SK-N-SH treated with all-trans-retinoic acid at 6 μM for 48 hours (cell line): ENCODE data around the gene SYNDIG1.

ENCODE experiments used
- ATAC-seq: fragments of 200-7000 bp; cut with Tn5 transposase; 3 replicates; pipeline ENCODE4 v1.9.1; 2020; ENCODE audit warnings: mild to moderate bottlenecking, moderate library complexity
- ARNTL ChIP-seq: fragments of 450-650 bp; formaldehyde crosslinking; IDR thresholded peaks from 2 replicates; pipeline ENCODE4 v1.5.0; 2020; ENCODE audit warnings: low read depth, mild to moderate bottlenecking, moderate library complexity, borderline replicate concordance
- BACH2 ChIP-seq: fragments of 250-450 bp; sonication (Bioruptor Pico); IDR thresholded peaks from 2 replicates; pipeline ENCODE4 v1.9.0; 2021; ENCODE audit warnings: mild to moderate bottlenecking, borderline replicate concordance
- CSDC2 ChIP-seq: fragments of 250-450 bp; sonication (Bioruptor Pico); IDR thresholded peaks from 2 replicates; pipeline ENCODE4 v1.5.0; 2020; ENCODE audit warnings: mild to moderate bottlenecking, moderate library complexity
- ESRRG ChIP-seq: fragments of 250-450 bp; sonication (Bioruptor Pico); IDR thresholded peaks from 2 replicates; pipeline ENCODE4 v1.6.1; 2021; ENCODE audit warnings: mild to moderate bottlenecking
- GLIS3 ChIP-seq: fragments of 250-450 bp; sonication (Bioruptor Pico); IDR thresholded peaks from 2 replicates; pipeline ENCODE4 v1.5.0; 2020; ENCODE audit warnings: mild to moderate bottlenecking, moderate library complexity
- ISL1 ChIP-seq: fragments of 250-450 bp; sonication (Bioruptor Pico); IDR thresholded peaks from 2 replicates; pipeline ENCODE4 v2.1.2; 2022; ENCODE audit warnings: mild to moderate bottlenecking, moderate library complexity
- POU6F1 ChIP-seq: fragments of 250-450 bp; sonication (Bioruptor Pico); IDR thresholded peaks from 2 replicates; pipeline ENCODE4 v1.8.0; 2021; ENCODE audit warnings: low read depth, mild to moderate bottlenecking, moderate library complexity, borderline replicate concordance
- PPARA ChIP-seq: fragments of 250-450 bp; sonication (Bioruptor Pico); IDR thresholded peaks from 2 replicates; pipeline ENCODE4 v1.5.0; 2020; ENCODE audit warnings: mild to moderate bottlenecking, borderline replicate concordance
- RARB ChIP-seq: fragments of 250-450 bp; sonication (Bioruptor Pico); IDR thresholded peaks from 2 replicates; pipeline ENCODE4 v1.8.0; 2021; ENCODE audit warnings: mild to moderate bottlenecking, moderate library complexity
- SNAI2 ChIP-seq: fragments of 250-450 bp; sonication (Bioruptor Pico); IDR thresholded peaks from 2 replicates; pipeline ENCODE4 v1.5.0; 2020; ENCODE audit warnings: mild to moderate bottlenecking, moderate library complexity
- TCF4 ChIP-seq: fragments of 250-450 bp; sonication (Bioruptor Pico); IDR thresholded peaks from 2 replicates; pipeline ENCODE4 v1.8.0; 2021; ENCODE audit warnings: mild to moderate bottlenecking, moderate library complexity, borderline replicate concordance
- TOX ChIP-seq: fragments of 250-450 bp; sonication (Bioruptor Pico); IDR thresholded peaks from 2 replicates; pipeline ENCODE4 v1.8.0; 2021; ENCODE audit warnings: mild to moderate bottlenecking, moderate library complexity, borderline replicate concordance
- ZC3H10 ChIP-seq: fragments of 250-450 bp; sonication (Bioruptor Pico); IDR thresholded peaks from 2 replicates; pipeline ENCODE4 v1.5.1; 2021; ENCODE audit warnings: mild to moderate bottlenecking, moderate library complexity
- ZFP3 ChIP-seq: fragments of 250-450 bp; sonication (Bioruptor Pico); IDR thresholded peaks from 2 replicates; pipeline ENCODE4 v1.5.0; 2020; ENCODE audit warnings: mild to moderate bottlenecking, moderate library complexity
- ZFP30 ChIP-seq: fragments of 450-650 bp; formaldehyde crosslinking; IDR thresholded peaks from 2 replicates; pipeline ENCODE4 v1.5.0; 2022; ENCODE audit warnings: mild to moderate bottlenecking, moderate library complexity
- ZNF565 ChIP-seq: fragments of 450-650 bp; formaldehyde crosslinking; conservative IDR thresholded peaks from 2 replicates; pipeline ENCODE4 v1.5.0; 2020; ENCODE audit warnings: low read depth, mild to moderate bottlenecking, moderate library complexity
- ZNF70 ChIP-seq: fragments of 450-650 bp; formaldehyde crosslinking; IDR thresholded peaks from 2 replicates; pipeline ENCODE4 v1.5.0; 2020; ENCODE audit warnings: mild to moderate bottlenecking, moderate library complexity
- ZNF8 ChIP-seq: fragments of 450-650 bp; formaldehyde crosslinking; IDR thresholded peaks from 2 replicates; pipeline ENCODE4 v1.5.0; 2020; ENCODE audit warnings: mild to moderate bottlenecking, moderate library complexity
- TF ChIP-seq, protein P1 (sequence below): fragments of 250-450 bp; sonication (Bioruptor Pico); IDR thresholded peaks from 2 replicates; pipeline ENCODE4 v1.5.0; 2020; ENCODE audit warnings: mild to moderate bottlenecking, moderate library complexity
- TF ChIP-seq, protein P2 (sequence below): fragments of 250-450 bp; sonication (Bioruptor Pico); IDR thresholded peaks from 2 replicates; pipeline ENCODE4 v1.5.1; 2021; ENCODE audit warnings: mild to moderate bottlenecking, moderate library complexity
- TF ChIP-seq, protein P3 (sequence below): fragments of 250-450 bp; sonication (Bioruptor Pico); IDR thresholded peaks from 2 replicates; pipeline ENCODE4 v1.5.1; 2020; ENCODE audit warnings: low read depth, mild to moderate bottlenecking, moderate library complexity

Gene SYNDIG1

GRCh38 chr20:24697411-24697810, 228.0 kb downstream of the SYNDIG1 start:
- TF ChIP-seq ZFP3 (CRISPR knock-in tag): no peak
- no peak for TF ChIP-seq POU6F1 (CRISPR knock-in tag)
- no peak for TF ChIP-seq CSDC2 (CRISPR knock-in tag)
- TF ChIP-seq GLIS3: no peak
- no peak for TF ChIP-seq ZNF70 (CRISPR knock-in tag)
- no peak for TF ChIP-seq TCF4 (CRISPR knock-in tag)
- TF ChIP-seq, protein P1, sequence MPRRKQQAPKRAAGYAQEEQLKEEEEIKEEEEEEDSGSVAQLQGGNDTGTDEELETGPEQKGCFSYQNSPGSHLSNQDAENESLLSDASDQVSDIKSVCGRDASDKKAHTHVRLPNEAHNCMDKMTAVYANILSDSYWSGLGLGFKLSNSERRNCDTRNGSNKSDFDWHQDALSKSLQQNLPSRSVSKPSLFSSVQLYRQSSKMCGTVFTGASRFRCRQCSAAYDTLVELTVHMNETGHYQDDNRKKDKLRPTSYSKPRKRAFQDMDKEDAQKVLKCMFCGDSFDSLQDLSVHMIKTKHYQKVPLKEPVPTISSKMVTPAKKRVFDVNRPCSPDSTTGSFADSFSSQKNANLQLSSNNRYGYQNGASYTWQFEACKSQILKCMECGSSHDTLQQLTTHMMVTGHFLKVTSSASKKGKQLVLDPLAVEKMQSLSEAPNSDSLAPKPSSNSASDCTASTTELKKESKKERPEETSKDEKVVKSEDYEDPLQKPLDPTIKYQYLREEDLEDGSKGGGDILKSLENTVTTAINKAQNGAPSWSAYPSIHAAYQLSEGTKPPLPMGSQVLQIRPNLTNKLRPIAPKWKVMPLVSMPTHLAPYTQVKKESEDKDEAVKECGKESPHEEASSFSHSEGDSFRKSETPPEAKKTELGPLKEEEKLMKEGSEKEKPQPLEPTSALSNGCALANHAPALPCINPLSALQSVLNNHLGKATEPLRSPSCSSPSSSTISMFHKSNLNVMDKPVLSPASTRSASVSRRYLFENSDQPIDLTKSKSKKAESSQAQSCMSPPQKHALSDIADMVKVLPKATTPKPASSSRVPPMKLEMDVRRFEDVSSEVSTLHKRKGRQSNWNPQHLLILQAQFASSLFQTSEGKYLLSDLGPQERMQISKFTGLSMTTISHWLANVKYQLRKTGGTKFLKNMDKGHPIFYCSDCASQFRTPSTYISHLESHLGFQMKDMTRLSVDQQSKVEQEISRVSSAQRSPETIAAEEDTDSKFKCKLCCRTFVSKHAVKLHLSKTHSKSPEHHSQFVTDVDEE (CRISPR knock-in tag): no peak
- TF ChIP-seq PPARA (CRISPR knock-in tag): no peak
- no peak for TF ChIP-seq ISL1 (CRISPR knock-in tag)
- no peak for TF ChIP-seq ZNF565 (CRISPR knock-in tag)
- TF ChIP-seq TOX (CRISPR knock-in tag): no peak
- TF ChIP-seq ESRRG (CRISPR knock-in tag): no peak
- TF ChIP-seq BACH2 (CRISPR knock-in tag): no peak
- TF ChIP-seq, protein P2, sequence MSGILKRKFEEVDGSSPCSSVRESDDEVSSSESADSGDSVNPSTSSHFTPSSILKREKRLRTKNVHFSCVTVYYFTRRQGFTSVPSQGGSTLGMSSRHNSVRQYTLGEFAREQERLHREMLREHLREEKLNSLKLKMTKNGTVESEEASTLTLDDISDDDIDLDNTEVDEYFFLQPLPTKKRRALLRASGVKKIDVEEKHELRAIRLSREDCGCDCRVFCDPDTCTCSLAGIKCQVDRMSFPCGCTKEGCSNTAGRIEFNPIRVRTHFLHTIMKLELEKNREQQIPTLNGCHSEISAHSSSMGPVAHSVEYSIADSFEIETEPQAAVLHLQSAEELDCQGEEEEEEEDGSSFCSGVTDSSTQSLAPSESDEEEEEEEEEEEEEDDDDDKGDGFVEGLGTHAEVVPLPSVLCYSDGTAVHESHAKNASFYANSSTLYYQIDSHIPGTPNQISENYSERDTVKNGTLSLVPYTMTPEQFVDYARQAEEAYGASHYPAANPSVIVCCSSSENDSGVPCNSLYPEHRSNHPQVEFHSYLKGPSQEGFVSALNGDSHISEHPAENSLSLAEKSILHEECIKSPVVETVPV (CRISPR knock-in tag): no peak
- TF ChIP-seq RARB (CRISPR knock-in tag): no peak
- TF ChIP-seq ZNF8 (CRISPR knock-in tag): no peak
- no peak for TF ChIP-seq ZC3H10 (CRISPR knock-in tag)
- TF ChIP-seq, protein P3, sequence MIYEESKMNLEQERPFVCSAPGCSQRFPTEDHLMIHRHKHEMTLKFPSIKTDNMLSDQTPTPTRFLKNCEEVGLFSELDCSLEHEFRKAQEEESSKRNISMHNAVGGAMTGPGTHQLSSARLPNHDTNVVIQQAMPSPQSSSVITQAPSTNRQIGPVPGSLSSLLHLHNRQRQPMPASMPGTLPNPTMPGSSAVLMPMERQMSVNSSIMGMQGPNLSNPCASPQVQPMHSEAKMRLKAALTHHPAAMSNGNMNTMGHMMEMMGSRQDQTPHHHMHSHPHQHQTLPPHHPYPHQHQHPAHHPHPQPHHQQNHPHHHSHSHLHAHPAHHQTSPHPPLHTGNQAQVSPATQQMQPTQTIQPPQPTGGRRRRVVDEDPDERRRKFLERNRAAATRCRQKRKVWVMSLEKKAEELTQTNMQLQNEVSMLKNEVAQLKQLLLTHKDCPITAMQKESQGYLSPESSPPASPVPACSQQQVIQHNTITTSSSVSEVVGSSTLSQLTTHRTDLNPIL (CRISPR knock-in tag): no peak
- no peak for TF ChIP-seq ZFP30 (CRISPR knock-in tag)
- TF ChIP-seq ARNTL (CRISPR knock-in tag): no peak
- no peak for ATAC-seq

GRCh38 chr20:24698189-24698588, 228.8 kb downstream of the SYNDIG1 start:
- TF ChIP-seq, protein P2 (CRISPR knock-in tag): no peak
- ATAC-seq: no peak

- TF ChIP-seq, protein P2 (CRISPR knock-in tag): no peak
- TF ChIP-seq SNAI2 (no peak), CSDC2 (CRISPR knock-in tag) (no peak), GLIS3 (no peak), RARB (CRISPR knock-in tag) (no peak)
- ATAC-seq: no peak
These were observed 229.3 kb downstream of the SYNDIG1 start for GRCh38 chr20:24698706-24699206.
